H9 (cell line): ENCODE data around the gene ZNF687. TPM values are rescaled to one million over a fixed set of nuclear protein-coding genes. Genes with fewer than 3 reads are reported as not detected.
A peak's percentile ranks its signal among the peaks of the same experiment; 100 is the strongest.

Experiments used
- DNase-seq: peaks from one replicate; pipeline ENCODE4 v3.0.0-alpha.2; 2017
- H2AFZ ChIP-seq: one replicate; pipeline ENCODE4 v1.6.1; 2013; ENCODE audit warnings: mild to moderate bottlenecking, low read length, control low read depth, moderate library complexity
- H2AK5ac ChIP-seq: 2 replicates; pipeline ENCODE4 v1.6.1; 2013; ENCODE audit warnings: low read length, control low read depth, mixed read lengths; ENCODE audit not compliant: insufficient read length
- H2BK120ac ChIP-seq: one replicate; pipeline ENCODE4 v1.6.1; 2013; ENCODE audit warnings: low read depth, mild to moderate bottlenecking, low read length, control low read depth, inconsistent platforms; ENCODE audit not compliant: poor library complexity, severe bottlenecking
- H2BK12ac ChIP-seq: 2 replicates; pipeline ENCODE4 v1.6.1; 2013; ENCODE audit warnings: low read length, control low read depth, mixed read lengths, low read depth; ENCODE audit not compliant: insufficient read length
- H2BK15ac ChIP-seq: 2 replicates; pipeline ENCODE4 v1.6.1; 2013; ENCODE audit warnings: low read depth, low read length, control low read depth
- H2BK20ac ChIP-seq: one replicate; pipeline ENCODE4 v1.6.1; 2013; ENCODE audit warnings: low read depth, mild to moderate bottlenecking, low read length, control low read depth, inconsistent platforms; ENCODE audit not compliant: poor library complexity, severe bottlenecking
- H2BK5ac ChIP-seq: 2 replicates; pipeline ENCODE4 v1.6.1; 2013; ENCODE audit warnings: low read length, control low read depth, mixed read lengths; ENCODE audit not compliant: insufficient read length
- H3K14ac ChIP-seq: 2 replicates; pipeline ENCODE4 v1.6.1; 2013; ENCODE audit warnings: low read length, control low read depth; ENCODE audit not compliant: insufficient read depth
- H3K18ac ChIP-seq: 2 replicates; pipeline ENCODE4 v1.6.1; 2013; ENCODE audit warnings: low read depth, mild to moderate bottlenecking, mixed read lengths, low read length, control low read depth; ENCODE audit not compliant: insufficient read length
- H3K23ac ChIP-seq: 2 replicates; pipeline ENCODE4 v1.6.1; 2013; ENCODE audit warnings: low read length, control low read depth, mixed read lengths, low read depth; ENCODE audit not compliant: insufficient read length
- H3K23me2 ChIP-seq: 2 replicates; pipeline ENCODE4 v1.6.1; 2013; ENCODE audit warnings: low read depth, mild to moderate bottlenecking, mixed read lengths, low read length, control low read depth; ENCODE audit not compliant: insufficient read length, poor library complexity, severe bottlenecking
- H3K27ac ChIP-seq: 2 replicates; pipeline ENCODE4 v1.5.1; 2013; ENCODE audit warnings: low read length, control low read depth, mixed read lengths, low read depth; ENCODE audit not compliant: insufficient read length
- H3K27me3 ChIP-seq: 2 replicates; pipeline ENCODE4 v1.6.1; 2013; ENCODE audit warnings: low read length, control low read depth, inconsistent platforms; ENCODE audit not compliant: insufficient read depth
- H3K4ac ChIP-seq: 2 replicates; pipeline ENCODE4 v1.6.1; 2013; ENCODE audit warnings: low read depth, mild to moderate bottlenecking, control low read depth, inconsistent platforms, low read length, moderate library complexity
- H3K4me1 ChIP-seq: 2 replicates; pipeline ENCODE4 v1.6.1; 2013; ENCODE audit warnings: low read length, control low read depth, inconsistent platforms; ENCODE audit not compliant: insufficient read depth
- H3K4me2 ChIP-seq: 2 replicates; pipeline ENCODE4 v1.6.1; 2013; ENCODE audit warnings: low read length, control low read depth, mixed read lengths; ENCODE audit not compliant: insufficient read length, insufficient read depth
- H3K56ac ChIP-seq: 2 replicates; pipeline ENCODE4 v1.6.1; 2013; ENCODE audit warnings: low read depth, mild to moderate bottlenecking, mixed read lengths, low read length, control low read depth; ENCODE audit not compliant: insufficient read length
- H3K79me1 ChIP-seq: 2 replicates; pipeline ENCODE4 v1.6.1; 2013; ENCODE audit warnings: low read depth, mild to moderate bottlenecking, moderate library complexity, low read length, control low read depth, inconsistent platforms; ENCODE audit not compliant: insufficient read depth, poor library complexity, severe bottlenecking
- H3K79me2 ChIP-seq: 2 replicates; pipeline ENCODE4 v1.6.1; 2013; ENCODE audit warnings: low read length, control low read depth, inconsistent platforms; ENCODE audit not compliant: insufficient read depth
- H3K9ac ChIP-seq: 2 replicates; pipeline ENCODE4 v1.6.1; 2013; ENCODE audit warnings: low read length, control low read depth, mixed read lengths; ENCODE audit not compliant: insufficient read length; ENCODE audit errors: extremely low read depth
- H3K9me3 ChIP-seq: one replicate; pipeline ENCODE4 v1.6.1; 2013; ENCODE audit warnings: low read depth, low read length, inconsistent platforms; ENCODE audit not compliant: control insufficient read depth
- H3T11ph ChIP-seq: one replicate; pipeline ENCODE4 v1.6.1; 2013; ENCODE audit warnings: mild to moderate bottlenecking, low read length, control low read depth, inconsistent platforms
- H4K20me1 ChIP-seq: one replicate; pipeline ENCODE4 v1.6.1; 2013; ENCODE audit not compliant: control insufficient read depth, insufficient read length, insufficient read depth
- H4K5ac ChIP-seq: 2 replicates; pipeline ENCODE4 v1.6.1; 2013; ENCODE audit warnings: low read depth, mild to moderate bottlenecking, mixed read lengths, low read length, control low read depth; ENCODE audit not compliant: insufficient read length
- H4K8ac ChIP-seq: replicated peaks from 2 replicates; pipeline ENCODE4 v1.6.1; 2013; ENCODE audit warnings: low read length, control low read depth, mixed read lengths, low read depth; ENCODE audit not compliant: insufficient read length
- H4K91ac ChIP-seq: 2 replicates; pipeline ENCODE4 v1.6.1; 2013; ENCODE audit warnings: low read depth, mild to moderate bottlenecking, moderate library complexity, mixed read lengths, low read length, control low read depth; ENCODE audit not compliant: insufficient read length
- H3K27ac Mint-ChIP-seq, 3 experiments: 2 replicates in 2 of 3; 3 replicates in 1 of 3; pipeline ENCODE4 v1.8.0; 2020 to 2021; ENCODE audit warnings: mixed read lengths in 3 of 3, mild to moderate bottlenecking in 1 of 3, moderate library complexity in 1 of 3
- H3K27me3 Mint-ChIP-seq: 2 replicates; pipeline ENCODE4 v1.8.0; 2021; ENCODE audit warnings: low read depth, mild to moderate bottlenecking, moderate library complexity, mixed read lengths
- H3K36me3 Mint-ChIP-seq, 3 experiments: 2 replicates in 2 of 3; 3 replicates in 1 of 3; pipeline ENCODE4 v1.8.0; 2020 to 2021; ENCODE audit warnings: low read depth in 3 of 3, mixed read lengths in 3 of 3; ENCODE audit not compliant: insufficient read depth in 1 of 3
- H3K4me1 Mint-ChIP-seq, 2 experiments: 2 replicates each; pipeline ENCODE4 v1.8.0; 2020; ENCODE audit warnings: mixed read lengths in 2 of 2
- H3K4me3 Mint-ChIP-seq, 2 experiments: 2 replicates in 1 of 2; 3 replicates in 1 of 2; pipeline ENCODE4 v1.8.0; 2020 to 2021; ENCODE audit warnings: mild to moderate bottlenecking in 2 of 2, mixed read lengths in 2 of 2, moderate library complexity in 1 of 2
- H3K9me3 Mint-ChIP-seq, 2 experiments: 2 replicates in 1 of 2; 3 replicates in 1 of 2; pipeline ENCODE4 v1.8.0; 2020; ENCODE audit warnings: mild to moderate bottlenecking in 2 of 2, mixed read lengths in 2 of 2, moderate library complexity in 1 of 2
- CTCF ChIP-seq: fragments of 200-600 bp; sonication (generic); conservative IDR thresholded peaks from 3 replicates; pipeline ENCODE4 v1.8.0; 2021; ENCODE audit warnings: antibody characterized with exemption, mild to moderate bottlenecking
- WGBS: extraction: QIAGEN DNeasy Blood & Tissue Kit; methylation state at CpG from one replicate; pipeline ENCODE4 v1.1.7; 2013; ENCODE audit warnings: missing lambda C conversion rate, low lambda C conversion rate, mixed read lengths; ENCODE audit not compliant: insufficient read length; ENCODE audit errors: extremely low coverage; 5-methylcytosine and 5-hydroxymethylcytosine counted together
- total RNA-seq: library from RNA; stranded (reverse); gene quantifications from 2 replicates; pipeline ENCODE4 v1.2.1, GENCODE V29; 2021

The ZNF687 gene
- total RNA-seq, 1 experiment from 2014 or later: 58.2 TPM

GRCh38 chr1:151293093-151293492 lies 11.0 kb downstream of the ZNF687 start:
- Histone ChIP-seq H2BK5ac (no peak overlapping the region), H3K4ac (no peak overlapping the region), H2AK5ac (no peak overlapping the region), H4K8ac (no peak overlapping the region), H3K27ac (no peak overlapping the region), H2BK20ac (no peak overlapping the region), H3K23ac (no peak overlapping the region), H3K79me2 (no peaks in the 10 kb centered on the region), H3K4me2 (no peak overlapping the region), H4K91ac (no peak overlapping the region), H3K9ac (no peak overlapping the region), H3T11ph (no peak overlapping the region), H3K79me1 (no peaks in the 10 kb centered on the region), H4K20me1 (no peaks in the 10 kb centered on the region), H2BK15ac (no peak overlapping the region), H3K14ac (no peak overlapping the region), H3K18ac (no peak overlapping the region), H3K9me3 (no peaks in the 10 kb centered on the region), H3K27me3 (no peaks in the 10 kb centered on the region), H3K56ac (no peak overlapping the region), H3K23me2 (no peaks in the 10 kb centered on the region), H3K4me1 (peaks cover 4% of the 10 kb centered on the region; the same call in 1 of the 2 replicates), H2BK120ac (no peak overlapping the region), H2BK12ac (no peak overlapping the region), H2AFZ (no peak overlapping the region), H4K5ac (no peak overlapping the region)
- no CpG with 5 or more reads among the region's 6 CpGs for WGBS
- peaks cover 36 to 56% of the 10 kb centered on the region in 2 experiments for H3K4me1 Mint-ChIP-seq
- H3K9me3 Mint-ChIP-seq: no peaks in the 10 kb centered on the region; a peak in 1 of 5 replicates
- peaks cover 2% of the 10 kb centered on the region; the same call in 1 of the 2 replicates for H3K27me3 Mint-ChIP-seq
- TF ChIP-seq CTCF: no peak
- peaks cover 40 to 76% (median 69%) of the 10 kb centered on the region in 3 experiments for H3K36me3 Mint-ChIP-seq
- H3K4me3 Mint-ChIP-seq: peak overlapping the region in 1 of 2 experiments; percentile 63; a peak in 2 of 5 replicates
- DNase-seq: no peak
- peak overlapping the region; percentile 86 to 94 (median 88); a peak in 4 of 7 replicates for H3K27ac Mint-ChIP-seq
